Fibroblast of lung (primary cell): ENCODE measurements around the gene PURA. TPM values are rescaled to one million over a fixed set of nuclear protein-coding genes. Genes with fewer than 3 reads are reported as not detected.
A peak's percentile ranks its signal among the peaks of the same experiment; 100 is the strongest.

Experiments
- DNase-seq, 2 donors: peaks; one replicate each; pipeline versions ENCODE4 v3.0.0 to v3.0.0-alpha.2; 2010; ENCODE audit warnings: low read depth in 2 of 2
- H2AFZ ChIP-seq: 2 replicates; pipeline ENCODE4 v1.5.1; 2012; ENCODE audit warnings: low read length, control low read depth, inconsistent platforms
- H3K27ac ChIP-seq: 2 replicates; pipeline ENCODE4 v1.5.1; 2011; ENCODE audit warnings: low read length, control low read depth; ENCODE audit not compliant: insufficient read depth
- H3K27me3 ChIP-seq: 2 replicates; pipeline ENCODE4 v1.5.1; 2011; ENCODE audit warnings: mild to moderate bottlenecking, low read length; ENCODE audit not compliant: control insufficient read depth, insufficient read depth
- H3K36me3 ChIP-seq: 2 replicates; pipeline ENCODE4 v1.5.1; 2011; ENCODE audit warnings: low read length; ENCODE audit not compliant: control insufficient read depth, insufficient read depth
- H3K4me1 ChIP-seq: 2 replicates; pipeline ENCODE4 v1.5.1; 2011; ENCODE audit warnings: low read length; ENCODE audit not compliant: control insufficient read depth, insufficient read depth; ENCODE audit errors: extremely low read depth
- H3K4me2 ChIP-seq: 2 replicates; pipeline ENCODE4 v1.5.1; 2011; ENCODE audit warnings: low read length, control low read depth; ENCODE audit not compliant: insufficient read depth; ENCODE audit errors: extremely low read depth
- H3K4me3 ChIP-seq, 4 experiments: fragments of 200-600 bp in 1 of 4; sonication (generic) in 1 of 4; replicated peaks in 1 of 4; 2 replicates each; pipeline ENCODE4 v1.5.1; 2011 to 2016; ENCODE audit warnings: low read length in 4 of 4, low read depth in 3 of 4, mild to moderate bottlenecking in 3 of 4, control low read depth in 2 of 4, inconsistent platforms in 1 of 4, mixed read lengths in 1 of 4; ENCODE audit not compliant: insufficient read depth in 1 of 4; ENCODE audit errors: control extremely low read depth in 1 of 4
- H3K79me2 ChIP-seq: 2 replicates; pipeline ENCODE4 v1.5.1; 2012; ENCODE audit warnings: mild to moderate bottlenecking, low read length, inconsistent platforms; ENCODE audit not compliant: control insufficient read depth, insufficient read depth
- H3K9ac ChIP-seq: 2 replicates; pipeline ENCODE4 v1.5.1; 2011; ENCODE audit warnings: mild to moderate bottlenecking, low read length, control low read depth; ENCODE audit not compliant: insufficient read depth
- H3K9me3 ChIP-seq: 2 replicates; pipeline ENCODE4 v1.5.1; 2012; ENCODE audit warnings: low read depth, low read length; ENCODE audit not compliant: control insufficient read depth, insufficient read depth
- H4K20me1 ChIP-seq: 2 replicates; pipeline ENCODE4 v1.5.1; 2011; ENCODE audit warnings: low read length; ENCODE audit not compliant: control insufficient read depth, insufficient read depth; ENCODE audit errors: extremely low read depth
- EZH2 ChIP-seq: IDR thresholded peaks from 2 replicates; pipeline ENCODE4 v1.5.1; 2012; ENCODE audit warnings: low read length, control low read depth, mild to moderate bottlenecking; ENCODE audit errors: missing control alignments
- polyA plus RNA-seq, 2 donors: library from polyadenylated mRNA; depleted of rRNA in 1 of 2; stranded (reverse) in 1 of 2; unstranded in 1 of 2; fragments of >200 nt; gene quantifications; 2 replicates each; pipeline ENCODE4 v1.2.1, GENCODE V29; 2011 to 2012; ENCODE audit warnings: missing spikeins in 1 of 2
- total RNA-seq: library from RNA; depleted of rRNA; stranded (reverse); fragments of >200 nt; gene quantifications from 2 replicates; pipeline ENCODE4 v1.2.1, GENCODE V29; 2014
- TF ChIP-seq, protein P1 (sequence below), 2 donors: IDR thresholded peaks in 1 of 2; conservative IDR thresholded peaks in 1 of 2; 1 replicate in 1 of 2; 2 replicates in 1 of 2; pipeline ENCODE4 v1.5.1; 2011 to 2012; ENCODE audit warnings: low read length in 2 of 2, control low read depth in 1 of 2, inconsistent platforms in 1 of 2, low read depth in 1 of 2, mild to moderate bottlenecking in 1 of 2

PURA gene
- total and polyA plus RNA-seq, 2 donors (not counting 1 experiment from before 2014, with no cell fraction given) = 8.0 to 20.0 TPM

DNA sequence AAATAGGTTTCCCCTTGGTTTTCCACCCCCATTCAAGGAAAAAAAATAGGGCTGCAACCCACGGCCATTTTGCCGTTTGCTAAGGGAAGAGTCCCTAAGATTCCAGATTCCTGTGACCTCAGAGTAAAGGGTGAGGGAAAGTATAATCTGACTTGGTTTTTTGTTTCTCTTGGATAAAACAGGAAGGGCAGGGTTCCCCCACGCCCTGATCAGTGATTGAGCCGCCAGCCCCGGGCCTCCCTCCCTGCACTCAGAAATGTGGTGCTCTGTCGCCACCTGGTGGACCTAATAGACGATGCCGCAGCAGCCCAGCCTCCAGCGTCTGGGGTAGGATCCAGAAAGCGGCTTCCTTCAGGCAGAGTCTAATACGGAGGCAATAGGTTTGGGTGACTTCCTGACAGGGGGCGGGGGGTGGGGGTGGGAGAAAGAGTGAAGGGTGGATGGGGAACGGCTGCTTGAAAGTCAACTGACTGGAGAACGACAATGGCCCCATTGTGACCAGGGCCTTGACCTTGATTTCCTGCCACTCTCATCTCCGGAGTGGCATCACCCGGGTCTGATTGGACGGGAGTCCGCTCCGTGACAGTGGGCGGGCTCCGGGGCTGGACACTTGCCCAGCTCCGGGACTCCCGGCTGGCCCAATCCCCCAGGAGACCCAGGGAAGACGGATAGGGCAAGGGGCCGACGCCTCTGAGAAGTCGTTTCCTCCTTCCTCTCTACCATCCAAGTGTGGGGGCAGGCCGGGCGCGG is 43.3 kb downstream of the PURA start:
- Histone ChIP-seq H3K4me1 (peaks cover 3% of the 10 kb centered on the region), H3K27ac (peak overlapping the region; percentile 6), H4K20me1 (no peaks in the 10 kb centered on the region), H3K27me3 (no peaks in the 10 kb centered on the region), H3K79me2 (no peaks in the 10 kb centered on the region), H2AFZ (peak overlapping the region; percentile 88), H3K9ac (peak overlapping the region; percentile 39), H3K36me3 (no peaks in the 10 kb centered on the region), H3K4me3 (peak overlapping the region; percentile 12 to 54 (median 41)), H3K4me2 (peak overlapping the region; percentile 62), H3K9me3 (no peaks in the 10 kb centered on the region)
- DNase-seq = peak; percentile 61 to 81
- TF ChIP-seq EZH2 = no peak
- TF ChIP-seq, protein P1, sequence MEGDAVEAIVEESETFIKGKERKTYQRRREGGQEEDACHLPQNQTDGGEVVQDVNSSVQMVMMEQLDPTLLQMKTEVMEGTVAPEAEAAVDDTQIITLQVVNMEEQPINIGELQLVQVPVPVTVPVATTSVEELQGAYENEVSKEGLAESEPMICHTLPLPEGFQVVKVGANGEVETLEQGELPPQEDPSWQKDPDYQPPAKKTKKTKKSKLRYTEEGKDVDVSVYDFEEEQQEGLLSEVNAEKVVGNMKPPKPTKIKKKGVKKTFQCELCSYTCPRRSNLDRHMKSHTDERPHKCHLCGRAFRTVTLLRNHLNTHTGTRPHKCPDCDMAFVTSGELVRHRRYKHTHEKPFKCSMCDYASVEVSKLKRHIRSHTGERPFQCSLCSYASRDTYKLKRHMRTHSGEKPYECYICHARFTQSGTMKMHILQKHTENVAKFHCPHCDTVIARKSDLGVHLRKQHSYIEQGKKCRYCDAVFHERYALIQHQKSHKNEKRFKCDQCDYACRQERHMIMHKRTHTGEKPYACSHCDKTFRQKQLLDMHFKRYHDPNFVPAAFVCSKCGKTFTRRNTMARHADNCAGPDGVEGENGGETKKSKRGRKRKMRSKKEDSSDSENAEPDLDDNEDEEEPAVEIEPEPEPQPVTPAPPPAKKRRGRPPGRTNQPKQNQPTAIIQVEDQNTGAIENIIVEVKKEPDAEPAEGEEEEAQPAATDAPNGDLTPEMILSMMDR (conservative IDR thresholded peaks at IDR 0.05 in 1 of 2, IDR thresholded peaks at IDR 0.05 in 1 of 2; ENCODE audit: low read depth in 1 of 2, low read length in 2 of 2) = peak; percentile 83 to 85

- H3K79me2 ChIP-seq = no peaks in the 10 kb centered on the region
- no peak overlapping the region for H3K27ac ChIP-seq
- no peaks in the 10 kb centered on the region for H3K27me3 ChIP-seq
- H3K4me3 ChIP-seq = no peak overlapping the region
- H3K4me1 ChIP-seq = peaks cover 3% of the 10 kb centered on the region
- no peak overlapping the region for H3K9ac ChIP-seq
- no peaks in the 10 kb centered on the region for H3K9me3 ChIP-seq
- no peaks in the 10 kb centered on the region for H3K36me3 ChIP-seq
- H2AFZ ChIP-seq = no peak overlapping the region
- H4K20me1 ChIP-seq = no peaks in the 10 kb centered on the region
- TF ChIP-seq, protein P1 (conservative IDR thresholded peaks at IDR 0.05 in 1 of 2, IDR thresholded peaks at IDR 0.05 in 1 of 2; ENCODE audit: low read depth in 1 of 2, low read length in 2 of 2) = no peak
- no peak for TF ChIP-seq EZH2
- no peak overlapping the region for H3K4me2 ChIP-seq
- DNase-seq = no peak
Measured at GRCh38 chr5:140159014-140159927, 45.4 kb downstream of the PURA start.

DNA sequence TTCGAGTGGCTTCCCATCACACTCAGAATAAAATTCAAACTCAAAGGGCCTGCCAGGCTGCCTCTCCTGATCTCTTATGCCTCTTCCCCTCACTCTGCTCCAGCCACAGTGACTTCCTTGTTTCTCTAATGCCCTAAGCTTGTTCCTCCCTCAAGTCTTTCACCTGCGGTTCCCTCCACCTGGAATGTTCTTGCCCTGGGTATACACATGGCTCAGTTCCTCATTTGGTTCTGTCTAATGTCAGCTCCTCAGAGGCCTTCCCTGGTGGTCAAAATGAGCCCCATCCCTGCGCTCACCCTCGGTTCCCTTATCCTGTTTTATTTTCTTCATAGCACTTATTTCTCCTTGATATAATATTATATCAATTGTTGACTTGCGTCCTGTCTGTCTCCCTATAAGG is 48.4 kb downstream of the PURA start:
- no peaks in the 10 kb centered on the region for H3K27me3 ChIP-seq

More for the DNA sequence above, 48.4 kb downstream of the PURA start:
- TF ChIP-seq, protein P1 (conservative IDR thresholded peaks at IDR 0.05 in 1 of 2, IDR thresholded peaks at IDR 0.05 in 1 of 2; ENCODE audit: low read depth in 1 of 2, low read length in 2 of 2) = no peak
- TF ChIP-seq EZH2 = no peak
- Histone ChIP-seq H3K9ac (no peak overlapping the region), H3K9me3 (no peaks in the 10 kb centered on the region), H3K79me2 (no peaks in the 10 kb centered on the region), H3K4me2 (no peak overlapping the region), H4K20me1 (no peaks in the 10 kb centered on the region), H3K4me3 (no peak overlapping the region), H3K27ac (no peak overlapping the region), H3K4me1 (no peaks in the 10 kb centered on the region), H2AFZ (no peak overlapping the region), H3K36me3 (no peaks in the 10 kb centered on the region)
- DNase-seq = no peak
